SIG-M5 (cell line): ENCODE measurements around the gene TRABD.
"Not testable (repeated sequence)": the region's sequence is repeated elsewhere in the genome, so short reads cannot be mapped to it uniquely, and the experiment has no call there.

Experiments
- DNase-seq: peaks from one replicate; lab custom pipeline; 2025; lab: John Stamatoyannopoulos, UW

TRABD gene

DNA sequence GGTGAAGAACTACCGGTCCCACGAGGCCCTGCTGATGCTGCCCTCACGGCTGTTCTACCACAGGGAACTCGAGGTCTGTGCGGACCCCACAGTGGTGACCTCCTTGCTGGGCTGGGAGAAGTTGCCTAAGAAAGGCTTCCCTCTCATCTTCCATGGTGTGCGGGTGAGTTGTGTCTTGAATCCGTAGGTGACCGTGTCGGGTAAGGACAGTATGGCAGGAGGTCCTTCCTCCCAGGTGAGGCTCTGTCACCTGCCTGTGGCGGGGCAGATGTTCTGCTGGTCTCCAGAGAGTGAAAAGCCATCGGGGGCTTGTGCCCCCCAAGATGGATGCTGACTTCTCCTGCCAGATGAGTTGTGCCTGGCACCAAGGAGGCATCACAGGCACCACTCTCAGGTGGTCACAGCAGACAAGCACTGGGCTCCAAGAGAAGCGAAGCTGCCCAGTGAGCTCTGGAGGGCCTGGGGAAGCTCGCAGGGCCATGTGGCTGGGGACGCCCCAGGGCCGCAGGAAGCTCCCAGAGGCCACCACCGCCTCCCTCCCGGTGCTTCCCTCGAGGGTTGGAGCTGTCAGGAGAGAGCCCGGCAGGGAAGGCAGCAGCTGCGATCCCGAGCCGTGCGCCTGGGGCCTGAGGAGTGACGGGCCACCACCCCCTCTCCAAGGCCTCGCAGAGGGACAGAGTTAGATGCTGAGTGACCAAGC is 32.5 kb upstream of the TRABD start:
- DNase-seq = no peak

GRCh38 chr22:50153756-50154140 is 32.0 kb upstream of the TRABD start:
- no peak for DNase-seq

- no peak for DNase-seq
Measured at GRCh38 chr22:50157709-50158375, 27.9 kb upstream of the TRABD start.

GRCh38 chr22:50160947-50161346 is 24.8 kb upstream of the TRABD start:
- DNase-seq = no peak

- no peak for DNase-seq
Measured at GRCh38 chr22:50161508-50162390, 24.0 kb upstream of the TRABD start.

GRCh38 chr22:50162391-50162956 is 23.2 kb upstream of the TRABD start:
- DNase-seq = no peak

DNA sequence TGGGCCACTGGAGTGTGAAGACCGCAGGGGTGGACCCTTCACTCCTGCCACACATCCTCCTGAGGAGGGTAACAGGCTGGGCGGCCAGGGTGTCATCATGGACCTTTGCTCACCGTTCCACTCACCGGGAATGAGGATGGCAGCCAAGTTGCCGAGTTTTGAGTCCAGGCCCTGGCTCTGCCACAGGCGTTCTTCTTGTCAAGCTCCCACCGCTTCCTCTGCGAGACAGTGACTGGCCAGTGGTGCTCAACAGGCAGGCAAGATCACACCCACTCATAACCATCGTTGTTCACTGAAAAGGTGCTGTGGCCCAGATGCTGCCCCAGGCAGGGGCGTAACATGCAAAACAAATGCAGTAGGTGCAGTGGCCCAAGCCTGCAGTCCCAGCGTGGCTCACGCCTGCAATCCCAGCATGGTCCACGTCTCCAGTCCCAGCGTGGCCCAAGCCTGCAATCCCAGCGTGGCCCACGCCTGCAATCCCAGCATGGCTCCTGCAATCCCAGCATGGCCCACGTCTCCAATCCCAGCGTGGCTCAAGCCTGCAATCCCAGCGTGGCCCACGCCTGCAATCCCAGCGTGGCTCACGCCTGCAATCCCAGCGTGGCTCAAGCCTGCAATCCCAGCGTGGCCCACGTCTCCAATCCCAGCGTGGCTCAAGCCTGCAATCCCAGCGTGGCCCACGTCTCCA is 20.1 kb upstream of the TRABD start:
- no peak for DNase-seq

- DNase-seq = no peak
Measured at GRCh38 chr22:50167689-50168489, 17.8 kb upstream of the TRABD start.

DNA sequence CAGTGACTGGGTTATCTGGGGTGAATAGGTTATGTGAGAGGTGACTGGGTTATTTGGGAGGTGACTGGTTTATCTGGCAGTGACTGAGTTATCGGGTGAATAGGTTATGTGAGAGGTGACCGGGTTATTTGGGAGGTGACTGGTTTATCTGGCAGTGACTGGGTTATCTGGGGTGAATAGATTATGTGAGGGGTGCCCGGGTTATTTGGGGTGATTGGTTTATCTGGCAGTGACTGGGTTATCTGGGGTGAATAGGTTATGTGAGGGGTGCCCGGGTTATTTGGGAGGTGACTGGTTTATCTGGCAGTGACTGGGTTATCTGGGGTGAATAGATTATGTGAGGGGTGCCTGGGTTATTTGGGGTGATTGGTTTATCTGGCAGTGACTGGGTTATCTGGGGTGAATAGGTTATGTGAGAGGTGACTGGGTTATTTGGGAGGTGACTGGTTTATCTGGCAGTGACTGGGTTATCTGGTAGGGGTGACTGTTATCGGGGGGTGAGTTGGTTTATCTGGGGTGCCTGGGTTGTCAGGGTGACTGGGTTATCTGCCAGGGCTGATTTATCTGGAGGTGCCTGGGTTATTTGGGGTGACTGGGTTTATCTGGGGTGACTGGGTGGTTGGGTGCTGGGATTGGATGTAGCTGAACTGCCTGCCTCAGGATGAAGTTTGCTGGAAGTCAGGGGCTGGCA is 17.1 kb upstream of the TRABD start:
- DNase-seq = not testable (repeated sequence)

DNA sequence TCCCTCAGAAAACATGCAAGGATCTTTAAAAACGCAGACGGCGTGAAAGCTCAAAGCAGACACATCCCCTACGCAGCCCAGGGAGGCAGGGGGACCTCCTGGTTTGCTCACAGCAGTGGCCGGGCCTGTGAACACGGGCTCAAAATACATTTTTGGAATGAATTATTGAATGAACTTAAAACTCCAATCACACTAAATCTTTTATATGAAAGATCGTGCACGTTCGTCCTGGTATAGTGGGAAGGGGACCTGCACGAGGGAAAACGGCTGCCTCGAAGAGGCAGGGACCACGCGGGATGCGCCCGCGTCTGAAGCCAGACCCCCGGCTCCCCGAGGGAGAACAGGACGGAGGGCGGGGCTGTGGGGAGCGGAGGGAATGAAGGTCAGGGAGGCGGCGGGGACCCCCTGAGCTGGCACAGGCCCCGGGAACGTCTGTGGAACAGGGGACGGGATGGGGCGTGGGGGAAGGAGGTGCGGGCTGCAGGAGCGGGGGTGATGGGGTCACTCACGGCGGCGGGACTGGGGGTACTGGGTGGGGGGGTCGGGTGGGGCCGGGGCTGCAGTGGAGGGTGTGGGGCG is 16.4 kb upstream of the TRABD start:
- DNase-seq = no peak

DNA sequence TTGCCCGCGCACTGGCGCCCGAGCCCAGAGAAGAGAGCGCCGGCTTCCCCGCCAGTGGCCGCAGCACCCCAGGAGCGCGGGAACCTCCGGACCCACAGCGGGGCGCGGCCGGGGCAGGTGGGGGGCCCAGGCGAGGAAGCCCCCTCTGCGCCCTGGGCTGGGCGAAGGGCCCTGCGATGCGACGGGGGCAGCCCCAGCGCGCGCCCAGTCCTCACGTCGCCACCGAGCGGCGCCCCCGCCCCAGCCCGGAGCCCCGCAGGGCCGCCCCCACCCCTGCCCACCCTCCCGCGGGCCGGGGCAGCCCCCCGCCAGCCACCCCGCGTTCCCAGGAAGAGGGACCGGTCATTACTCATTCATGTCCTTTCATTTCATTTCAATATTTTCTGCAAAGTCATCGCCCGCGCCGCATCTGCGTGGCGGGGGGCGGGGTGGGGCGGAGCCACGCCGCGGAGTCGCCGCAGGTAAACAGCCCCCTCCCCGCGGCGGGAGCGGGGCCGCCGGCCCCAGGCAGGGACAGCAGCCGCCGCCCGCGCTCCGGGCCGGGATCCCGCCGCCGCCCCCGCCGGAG is 15.9 kb upstream of the TRABD start:
- DNase-seq = no peak

DNA sequence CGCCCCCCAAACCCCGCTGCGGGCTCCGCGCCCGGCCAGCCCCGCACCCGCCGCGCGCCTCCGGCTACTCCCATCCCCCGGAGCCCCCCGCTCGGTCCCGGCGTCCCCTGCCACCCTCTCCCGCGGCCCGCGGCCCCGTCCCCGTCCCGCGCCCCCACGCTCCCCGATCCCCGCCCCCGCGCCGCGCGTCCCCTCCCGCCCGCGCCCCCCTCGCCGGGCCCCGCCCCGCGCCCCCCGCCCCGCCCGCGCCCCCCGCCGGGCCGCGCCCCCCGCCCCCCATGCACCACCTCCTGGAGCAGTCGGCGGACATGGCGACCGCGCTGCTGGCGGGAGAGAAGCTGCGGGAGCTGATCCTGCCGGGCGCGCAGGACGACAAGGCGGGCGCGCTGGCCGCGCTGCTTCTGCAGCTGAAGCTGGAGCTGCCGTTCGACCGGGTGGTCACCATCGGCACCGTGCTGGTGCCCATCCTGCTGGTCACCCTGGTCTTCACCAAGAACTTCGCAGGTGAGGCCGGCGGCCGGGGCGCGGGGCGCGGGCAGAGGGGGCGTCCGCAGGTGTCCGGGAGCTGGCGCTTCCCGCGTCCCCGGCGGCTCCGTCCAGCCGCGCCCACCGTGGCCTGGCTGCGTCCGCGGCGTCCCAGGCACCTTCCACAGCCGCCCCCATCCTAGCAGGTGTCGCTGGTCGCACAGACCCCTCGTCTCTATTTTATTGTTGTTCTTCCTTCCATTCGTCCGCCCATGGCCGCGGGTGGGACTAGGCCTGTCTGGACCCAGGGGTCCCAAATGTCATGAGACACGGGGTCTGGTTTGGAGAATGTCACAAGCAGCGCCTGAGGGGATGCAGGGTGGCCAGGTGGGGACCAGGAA is 15.0 kb upstream of the TRABD start, which contains the start of gene PANX2:
Gene PANX2, plus strand, starts transcription at position 279 of the 866 bp plus-strand sequence. Its CDS starts 0 bp downstream, at position 279.
- no peak for DNase-seq

DNA sequence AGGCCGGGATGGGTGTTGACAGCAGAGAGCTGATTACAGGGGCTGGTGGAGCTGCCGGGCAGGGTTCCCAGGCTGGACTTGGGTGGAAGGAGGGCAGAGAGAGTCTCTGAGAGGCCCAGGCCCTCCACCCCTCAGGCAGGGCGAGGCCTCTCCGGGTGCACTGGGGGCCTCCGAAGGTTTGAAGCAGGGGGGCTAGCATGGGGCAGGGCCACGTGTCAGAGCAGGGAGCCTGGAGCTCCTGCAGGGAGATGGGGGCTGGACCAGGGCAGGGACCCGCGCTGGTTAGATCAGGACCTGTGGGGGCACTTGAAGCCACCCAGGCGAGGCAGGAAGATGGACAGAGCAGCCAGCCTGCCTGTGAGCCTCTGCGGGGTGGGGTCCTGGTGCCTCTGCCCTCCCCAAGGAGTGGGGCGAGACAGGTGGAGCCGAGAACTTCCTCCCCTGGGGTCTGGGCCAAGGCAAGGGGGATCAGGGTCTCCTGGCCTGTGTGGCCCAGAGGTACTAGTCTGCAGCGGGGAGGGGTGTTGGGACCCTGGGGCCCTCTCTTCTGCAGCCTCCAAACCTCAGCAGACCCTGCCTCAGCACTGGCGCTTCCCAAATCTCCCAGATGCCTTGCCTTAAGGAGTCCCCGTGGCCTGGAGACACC is 14.3 kb upstream of the TRABD start:
- DNase-seq = no peak

DNA sequence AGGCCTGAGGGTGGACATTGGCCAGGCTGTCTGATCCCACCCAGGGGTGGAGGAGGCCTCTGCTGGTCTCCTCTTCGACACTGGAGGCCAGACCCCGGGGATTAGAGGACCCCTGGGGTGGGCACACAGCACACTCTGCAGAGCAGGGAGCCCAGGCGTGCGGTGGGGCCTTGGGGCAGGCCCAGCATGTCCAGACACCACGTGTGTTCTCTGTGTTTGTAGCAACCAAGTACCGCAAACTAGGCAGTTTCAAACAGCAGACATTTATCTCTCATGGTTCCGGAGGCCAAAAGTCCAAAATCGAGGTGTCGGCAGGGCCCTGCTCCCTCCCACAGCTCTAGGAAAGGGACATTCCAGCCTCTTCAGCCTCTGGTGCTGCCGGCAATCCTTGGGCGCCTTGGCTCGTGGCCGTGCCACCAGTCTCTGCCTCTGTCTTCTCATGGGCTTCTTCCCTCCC is 13.7 kb upstream of the TRABD start:
- no peak for DNase-seq

GRCh38 chr22:50173311-50173982 is 12.3 kb upstream of the TRABD start:
- DNase-seq = no peak

- DNase-seq = no peak
Measured at GRCh38 chr22:50173983-50174355, 11.7 kb upstream of the TRABD start.

DNA sequence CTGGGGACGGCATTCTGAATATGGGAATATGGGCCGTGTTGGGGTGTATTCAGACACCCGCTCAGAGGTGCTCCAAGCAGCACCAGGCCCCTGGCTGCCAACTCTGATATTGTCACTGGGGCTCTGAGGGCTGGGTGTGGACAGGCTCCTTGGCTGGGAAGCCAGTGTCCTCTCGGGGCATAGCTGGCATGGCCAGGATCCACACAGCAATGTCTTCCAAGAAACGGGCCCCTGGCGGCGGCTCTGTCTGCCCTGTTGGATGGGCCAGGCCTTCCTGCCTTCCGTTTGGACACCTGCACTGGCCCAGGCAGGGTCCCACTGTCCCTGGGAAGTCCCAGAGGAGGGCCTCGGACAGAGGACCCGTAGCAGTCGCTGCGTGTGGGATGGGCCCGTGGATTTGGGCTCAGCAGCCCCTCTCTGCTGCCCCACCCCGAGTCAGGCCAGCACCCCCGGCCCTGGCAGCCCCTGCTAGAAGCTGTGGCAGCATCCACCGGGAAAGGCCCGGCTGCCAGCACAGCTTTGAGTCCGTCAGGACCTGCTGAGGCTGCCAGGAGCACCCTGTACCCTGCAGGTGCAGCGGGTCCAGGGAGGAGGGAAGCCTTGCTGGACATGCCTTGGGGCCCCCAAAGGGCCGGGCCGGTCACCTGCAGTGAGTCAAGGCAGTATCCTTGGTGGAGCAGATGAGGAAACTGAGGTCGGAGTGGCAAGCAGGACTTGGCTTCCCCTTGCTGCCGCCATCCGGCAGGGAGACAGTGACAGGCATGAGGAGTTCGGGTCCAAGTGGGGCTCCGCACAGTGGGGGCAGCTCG is 11.1 kb upstream of the TRABD start:
- no peak for DNase-seq
